ENCODE measurements around the gene NISCH.

NISCH gene

GRCh38 chr3:52490939-52491526, 35.6 kb downstream of the NISCH start:
- H3K27ac ChIP-seq (ENCODE audit: low read length): no peak overlapping the region
- no peaks in the 10 kb centered on the region for H3K9me3 ChIP-seq (ENCODE audit: insufficient read depth, low read length)
- no peak overlapping the region for H3K9ac ChIP-seq (ENCODE audit: low read length)
- H3K4me1 ChIP-seq (ENCODE audit: low read length): no peaks in the 10 kb centered on the region
- H4K20me1 ChIP-seq (ENCODE audit: insufficient read depth, low read length): no peaks in the 10 kb centered on the region
- H3K4me2 ChIP-seq (ENCODE audit: low read length): no peak overlapping the region
- H3K79me2 ChIP-seq (ENCODE audit: low read length): no peaks in the 10 kb centered on the region
- peaks cover 35% of the 10 kb centered on the region for H3K36me3 ChIP-seq (replicated peaks; ENCODE audit: low read depth, low read length)
- no peak overlapping the region for H3K4me3 ChIP-seq (ENCODE audit: low read length)
- H3K27me3 ChIP-seq (ENCODE audit: low read depth, low read length): no peaks in the 10 kb centered on the region
- H2AFZ ChIP-seq (ENCODE audit: low read depth, low read length): no peak overlapping the region
- TF ChIP-seq EZH2phosphoT487 (IDR thresholded peaks at IDR 0.05; ENCODE audit: low read depth): no peak
- TF ChIP-seq, protein P1, sequence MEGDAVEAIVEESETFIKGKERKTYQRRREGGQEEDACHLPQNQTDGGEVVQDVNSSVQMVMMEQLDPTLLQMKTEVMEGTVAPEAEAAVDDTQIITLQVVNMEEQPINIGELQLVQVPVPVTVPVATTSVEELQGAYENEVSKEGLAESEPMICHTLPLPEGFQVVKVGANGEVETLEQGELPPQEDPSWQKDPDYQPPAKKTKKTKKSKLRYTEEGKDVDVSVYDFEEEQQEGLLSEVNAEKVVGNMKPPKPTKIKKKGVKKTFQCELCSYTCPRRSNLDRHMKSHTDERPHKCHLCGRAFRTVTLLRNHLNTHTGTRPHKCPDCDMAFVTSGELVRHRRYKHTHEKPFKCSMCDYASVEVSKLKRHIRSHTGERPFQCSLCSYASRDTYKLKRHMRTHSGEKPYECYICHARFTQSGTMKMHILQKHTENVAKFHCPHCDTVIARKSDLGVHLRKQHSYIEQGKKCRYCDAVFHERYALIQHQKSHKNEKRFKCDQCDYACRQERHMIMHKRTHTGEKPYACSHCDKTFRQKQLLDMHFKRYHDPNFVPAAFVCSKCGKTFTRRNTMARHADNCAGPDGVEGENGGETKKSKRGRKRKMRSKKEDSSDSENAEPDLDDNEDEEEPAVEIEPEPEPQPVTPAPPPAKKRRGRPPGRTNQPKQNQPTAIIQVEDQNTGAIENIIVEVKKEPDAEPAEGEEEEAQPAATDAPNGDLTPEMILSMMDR (IDR thresholded peaks at IDR 0.05; ENCODE audit: low read depth, low read length): no peak

DNA sequence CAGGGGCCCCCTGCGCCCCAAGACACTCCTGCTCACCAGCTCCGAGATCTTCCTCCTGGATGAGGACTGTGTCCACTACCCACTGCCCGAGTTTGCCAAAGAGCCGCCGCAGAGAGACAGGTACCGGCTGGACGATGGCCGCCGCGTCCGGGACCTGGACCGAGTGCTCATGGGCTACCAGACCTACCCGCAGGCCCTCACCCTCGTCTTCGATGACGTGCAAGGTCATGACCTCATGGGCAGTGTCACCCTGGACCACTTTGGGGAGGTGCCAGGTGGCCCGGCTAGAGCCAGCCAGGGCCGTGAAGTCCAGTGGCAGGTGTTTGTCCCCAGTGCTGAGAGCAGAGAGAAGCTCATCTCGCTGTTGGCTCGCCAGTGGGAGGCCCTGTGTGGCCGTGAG, 36.7 kb downstream of the NISCH start:
- no peak overlapping the region for H3K4me2 ChIP-seq (ENCODE audit: low read length)
- no peak overlapping the region for H3K9ac ChIP-seq (ENCODE audit: low read length)
- no peak overlapping the region for H3K4me3 ChIP-seq (ENCODE audit: low read length)
- H3K36me3 ChIP-seq (replicated peaks; ENCODE audit: low read depth, low read length): peaks cover 30% of the 10 kb centered on the region
- no peaks in the 10 kb centered on the region for H3K27me3 ChIP-seq (ENCODE audit: low read depth, low read length)
- H3K9me3 ChIP-seq (ENCODE audit: insufficient read depth, low read length): no peaks in the 10 kb centered on the region
- no peaks in the 10 kb centered on the region for H3K79me2 ChIP-seq (ENCODE audit: low read length)
- TF ChIP-seq EZH2phosphoT487 (IDR thresholded peaks at IDR 0.05; ENCODE audit: low read depth): no peak
- TF ChIP-seq, protein P1 (IDR thresholded peaks at IDR 0.05; ENCODE audit: low read depth, low read length): no peak
- no peaks in the 10 kb centered on the region for H4K20me1 ChIP-seq (ENCODE audit: insufficient read depth, low read length)
- no peak overlapping the region for H3K27ac ChIP-seq (ENCODE audit: low read length)
- H2AFZ ChIP-seq (ENCODE audit: low read depth, low read length): no peak overlapping the region
- H3K4me1 ChIP-seq (ENCODE audit: low read length): no peaks in the 10 kb centered on the region

GRCh38 chr3:52493232-52494017, 38.0 kb downstream of the NISCH start:
- Histone ChIP-seq H3K9ac (ENCODE audit: low read length) (no peak overlapping the region), H3K4me2 (ENCODE audit: low read length) (no peak overlapping the region), H3K79me2 (ENCODE audit: low read length) (no peaks in the 10 kb centered on the region), H3K4me3 (ENCODE audit: low read length) (no peak overlapping the region), H3K27ac (ENCODE audit: low read length) (no peak overlapping the region), H3K36me3 (replicated peaks; ENCODE audit: low read depth, low read length) (peaks cover 24% of the 10 kb centered on the region), H4K20me1 (ENCODE audit: insufficient read depth, low read length) (no peaks in the 10 kb centered on the region), H3K27me3 (ENCODE audit: low read depth, low read length) (no peaks in the 10 kb centered on the region), H2AFZ (ENCODE audit: low read depth, low read length) (no peak overlapping the region), H3K4me1 (ENCODE audit: low read length) (no peaks in the 10 kb centered on the region), H3K9me3 (ENCODE audit: insufficient read depth, low read length) (no peaks in the 10 kb centered on the region)
- TF ChIP-seq, protein P1 (IDR thresholded peaks at IDR 0.05; ENCODE audit: low read depth, low read length): no peak
- no peak for TF ChIP-seq EZH2phosphoT487 (IDR thresholded peaks at IDR 0.05; ENCODE audit: low read depth)

- Histone ChIP-seq H3K4me1 (ENCODE audit: low read length) (no peaks in the 10 kb centered on the region), H3K27ac (ENCODE audit: low read length) (no peak overlapping the region), H3K4me2 (ENCODE audit: low read length) (no peak overlapping the region)
Measured at GRCh38 chr3:52494445-52494844, 39.0 kb downstream of the NISCH start.

More at GRCh38 chr3:52494445-52494844, 39.0 kb downstream of the NISCH start:
- Histone ChIP-seq H3K79me2 (ENCODE audit: low read length) (no peaks in the 10 kb centered on the region), H3K27me3 (ENCODE audit: low read depth, low read length) (no peaks in the 10 kb centered on the region), H4K20me1 (ENCODE audit: insufficient read depth, low read length) (no peaks in the 10 kb centered on the region), H3K9ac (ENCODE audit: low read length) (no peak overlapping the region), H3K36me3 (replicated peaks; ENCODE audit: low read depth, low read length) (peaks cover 20% of the 10 kb centered on the region), H3K4me3 (ENCODE audit: low read length) (no peak overlapping the region), H3K9me3 (ENCODE audit: insufficient read depth, low read length) (no peaks in the 10 kb centered on the region), H2AFZ (ENCODE audit: low read depth, low read length) (no peak overlapping the region)
- TF ChIP-seq EZH2phosphoT487 (IDR thresholded peaks at IDR 0.05; ENCODE audit: low read depth): no peak

Data from OCI-LY3 (cell line).